Ectodermal cell (in vitro differentiated cells): ENCODE results near the gene PRSS27.
"Not testable (repeated sequence)": the region's sequence is repeated elsewhere in the genome, so short reads cannot be mapped to it uniquely, and the experiment has no call there.

ENCODE experiments used
- H3K27ac ChIP-seq: 2 replicates; pipeline ENCODE4 v1.7.0; 2013; ENCODE audit warnings: mild to moderate bottlenecking, low read depth, low read length; ENCODE audit not compliant: insufficient read depth, poor library complexity, severe bottlenecking
- H3K27me3 ChIP-seq: 2 replicates; pipeline ENCODE4 v1.7.0; 2013; ENCODE audit warnings: mild to moderate bottlenecking, low read length; ENCODE audit not compliant: insufficient read depth, control insufficient read depth, poor library complexity, severe bottlenecking
- H3K36me3 ChIP-seq: one replicate; pipeline ENCODE4 v1.7.0; 2013; ENCODE audit warnings: low read length; ENCODE audit not compliant: control insufficient read depth, insufficient read depth
- H3K4me1 ChIP-seq: one replicate; pipeline ENCODE4 v1.7.0; 2013; ENCODE audit warnings: low read length; ENCODE audit not compliant: control insufficient read depth, insufficient read depth
- H3K4me3 ChIP-seq: 2 replicates; pipeline ENCODE4 v1.7.0; 2013; ENCODE audit warnings: low read depth, low read length, control low read depth; ENCODE audit not compliant: insufficient read depth
- H3K9me3 ChIP-seq: 2 replicates; pipeline ENCODE4 v1.7.0; 2013; ENCODE audit warnings: mild to moderate bottlenecking, low read length, moderate library complexity; ENCODE audit not compliant: control insufficient read depth
- WGBS, 2 experiments: methylation state at CpG; one replicate each; pipeline ENCODE4 v1.1.7; 2013; ENCODE audit warnings: missing lambda C conversion rate in 2 of 2; 5-methylcytosine and 5-hydroxymethylcytosine counted together

The PRSS27 gene

DNA sequence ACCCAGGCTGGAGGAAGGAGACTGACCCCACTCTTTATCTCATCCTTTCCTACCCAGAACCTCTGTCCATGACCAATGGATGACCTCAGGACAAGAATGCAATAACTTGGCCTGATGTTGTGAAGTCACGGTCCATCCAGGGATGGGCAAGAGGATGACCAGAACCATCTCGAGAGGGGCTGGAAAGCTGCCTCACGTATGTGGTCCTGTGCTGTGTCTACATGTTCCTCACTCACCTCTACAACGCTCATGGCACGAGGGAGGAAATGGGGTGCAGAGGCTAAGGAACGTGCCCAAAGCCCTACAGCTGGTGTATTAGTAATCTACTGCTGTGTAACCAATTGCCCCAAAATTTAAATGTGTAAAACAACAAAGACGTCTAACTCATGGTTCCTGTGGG is 45.0 kb downstream of the PRSS27 start:
- H3K4me1 ChIP-seq = no peaks in the 10 kb centered on the region
- H3K9me3 ChIP-seq = no peaks in the 10 kb centered on the region
- no peak overlapping the region for H3K27ac ChIP-seq
- H3K4me3 ChIP-seq = no peak overlapping the region
- WGBS, 2 experiments = 85 to 86% methylated on average over 7 of the region's 7 CpGs
- no peaks in the 10 kb centered on the region for H3K27me3 ChIP-seq
- no peaks in the 10 kb centered on the region for H3K36me3 ChIP-seq

DNA sequence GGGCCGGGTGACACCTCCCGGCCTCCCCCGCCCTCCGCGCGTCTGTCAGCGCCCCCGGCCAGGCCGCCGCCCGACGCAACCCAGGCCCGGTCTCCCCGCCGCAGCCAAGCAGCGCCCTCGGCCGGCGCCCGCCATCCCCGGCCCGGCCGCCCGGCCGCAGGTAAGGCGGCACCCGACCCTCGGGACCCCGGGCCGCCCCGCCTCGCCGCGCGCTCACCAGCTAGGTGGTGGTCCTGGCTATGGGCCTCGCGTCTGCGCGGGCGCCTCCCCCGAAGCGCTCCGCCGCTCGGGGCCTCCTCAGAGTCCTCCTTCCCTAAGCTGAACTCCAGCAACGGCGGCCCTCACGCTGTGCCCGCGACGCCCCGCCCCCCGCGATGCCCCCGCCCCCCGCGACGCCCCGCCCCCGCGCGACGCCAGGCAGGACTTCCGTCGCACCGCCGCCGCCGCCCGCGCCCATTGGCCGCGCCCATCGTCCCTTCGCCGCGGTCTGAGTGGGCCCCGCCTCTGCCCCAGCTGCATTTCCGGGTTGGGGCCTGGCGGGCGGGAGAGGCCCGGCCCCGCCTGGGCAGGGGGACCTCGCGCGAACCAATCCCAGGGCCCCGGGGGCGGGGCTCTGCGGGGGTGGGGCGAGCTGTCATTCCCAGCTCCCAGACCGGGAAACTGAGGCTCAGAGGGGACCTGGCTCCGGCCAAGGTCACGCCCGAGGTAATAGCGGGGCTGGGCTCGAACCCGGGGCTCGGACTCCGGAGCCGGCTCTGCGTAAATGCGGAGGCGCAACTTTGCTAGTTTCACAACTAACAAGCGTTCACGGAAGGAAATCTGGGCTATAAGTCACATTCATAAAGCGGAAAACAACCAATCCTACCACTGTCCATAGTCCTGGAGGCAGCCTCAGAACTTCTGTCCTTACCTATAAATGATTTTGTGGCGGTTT is 46.7 kb downstream of the PRSS27 start:
- H3K4me3 ChIP-seq = peak overlapping the region; percentile 49
- 2% methylated on average over 107 of the region's 107 CpGs for WGBS, 2 experiments
- H3K9me3 ChIP-seq = no peaks in the 10 kb centered on the region
- H3K4me1 ChIP-seq = no peaks in the 10 kb centered on the region
- H3K27me3 ChIP-seq = no peaks in the 10 kb centered on the region
- no peak overlapping the region for H3K27ac ChIP-seq
- no peaks in the 10 kb centered on the region for H3K36me3 ChIP-seq

DNA sequence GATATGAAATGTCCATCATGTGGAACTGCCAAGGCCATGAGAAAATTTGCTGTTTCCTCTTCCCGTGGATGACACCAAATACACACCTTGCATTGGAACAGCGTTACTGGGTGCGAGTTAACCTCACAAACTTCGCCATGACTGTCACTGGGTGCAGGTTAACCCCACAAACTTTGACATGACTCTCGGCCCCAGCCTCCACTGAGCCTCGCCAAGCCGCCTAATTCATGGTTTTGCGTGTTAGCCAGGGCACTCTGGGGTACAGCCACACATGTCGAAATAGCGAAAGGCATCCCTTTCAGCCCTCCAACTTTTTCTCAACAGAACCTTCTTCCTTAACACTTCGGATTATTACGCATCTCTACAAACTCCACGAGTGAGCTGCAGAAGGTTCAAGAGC is 48.3 kb downstream of the PRSS27 start:
- H3K9me3 ChIP-seq = no peaks in the 10 kb centered on the region
- H3K36me3 ChIP-seq = no peaks in the 10 kb centered on the region
- whole genome bisulfite sequencing, 2 experiments = 93 to 94% methylated on average over 13 of the region's 13 CpGs

DNA sequence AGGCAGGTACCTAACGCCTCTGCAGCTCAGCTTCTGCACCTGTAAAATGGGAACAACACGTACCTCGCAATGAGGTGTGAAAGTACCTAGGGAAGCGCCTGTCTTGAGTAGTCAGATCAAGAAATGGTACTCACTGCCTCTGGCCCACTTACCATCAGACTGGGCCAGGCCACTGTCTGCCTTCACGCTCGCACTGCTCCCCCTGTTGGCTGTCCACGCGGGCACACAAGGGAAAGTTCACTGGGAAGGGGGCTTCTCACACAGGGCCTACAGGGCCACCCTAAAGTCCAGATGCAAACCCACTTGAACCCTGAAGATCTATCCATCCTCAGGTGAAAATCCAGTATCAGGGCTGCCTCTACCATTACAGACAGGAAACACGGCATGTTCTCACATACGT is 48.8 kb downstream of the PRSS27 start:
- H3K27me3 ChIP-seq, H3K4me3 ChIP-seq, H3K36me3 ChIP-seq, H3K27ac ChIP-seq, H3K9me3 ChIP-seq, H3K4me1 ChIP-seq: not testable (repeated sequence)
- WGBS, 2 experiments = 73 to 74% methylated on average over 10 of the region's 10 CpGs

More for the DNA sequence above, 48.3 kb downstream of the PRSS27 start:
- Histone ChIP-seq H3K27ac (no peak overlapping the region), H3K4me1 (no peaks in the 10 kb centered on the region), H3K4me3 (no peak overlapping the region), H3K27me3 (no peaks in the 10 kb centered on the region)

DNA sequence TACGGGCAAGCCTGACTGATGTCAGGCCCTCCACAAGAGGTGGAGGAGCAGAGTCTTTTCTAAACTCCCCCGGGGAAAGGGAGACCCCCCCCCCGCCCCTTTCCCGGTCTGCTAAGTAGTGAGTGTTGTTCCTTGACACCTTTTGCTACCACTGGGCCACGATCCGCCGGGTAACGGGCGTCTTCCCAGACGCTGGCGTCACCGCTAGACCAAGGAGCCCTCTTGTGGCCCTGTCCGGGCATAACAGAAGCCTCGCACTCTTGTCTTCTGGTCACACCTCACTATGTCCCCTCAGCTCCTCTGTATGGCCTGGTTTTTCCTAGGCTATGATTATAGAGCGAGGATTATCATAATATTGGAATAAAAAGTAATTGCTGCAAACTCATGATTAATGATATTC is 50.0 kb downstream of the PRSS27 start:
- not testable (repeated sequence) for H3K9me3 ChIP-seq, H3K27me3 ChIP-seq, H3K4me1 ChIP-seq, H3K27ac ChIP-seq, H3K4me3 ChIP-seq, H3K36me3 ChIP-seq
- WGBS, 2 experiments = 16 to 19% methylated on average over 14 of the region's 15 CpGs

DNA sequence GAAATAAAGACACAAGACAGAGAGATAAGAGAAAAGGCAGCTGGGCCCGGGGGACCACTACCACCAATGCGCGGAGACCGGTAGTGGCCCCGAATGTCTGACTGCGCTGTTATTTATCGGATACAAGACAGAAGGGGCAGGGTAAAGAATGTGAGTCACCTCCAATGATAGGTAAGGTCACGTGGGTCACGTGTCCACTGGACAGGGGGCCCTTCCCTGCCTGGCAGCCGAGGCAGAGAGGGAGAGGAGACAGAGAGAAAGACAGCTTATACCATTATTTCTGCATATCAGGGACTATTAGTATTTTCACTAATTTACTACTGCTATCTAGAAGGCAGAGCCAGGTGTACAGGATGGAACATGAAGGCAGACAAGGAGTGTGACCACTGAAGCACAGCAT is 50.4 kb downstream of the PRSS27 start:
- H3K36me3 ChIP-seq, H3K27ac ChIP-seq, H3K4me3 ChIP-seq, H3K9me3 ChIP-seq, H3K27me3 ChIP-seq, H3K4me1 ChIP-seq: not testable (repeated sequence)
- WGBS, 2 experiments = 94 to 96% methylated on average over 9 of the region's 10 CpGs

DNA sequence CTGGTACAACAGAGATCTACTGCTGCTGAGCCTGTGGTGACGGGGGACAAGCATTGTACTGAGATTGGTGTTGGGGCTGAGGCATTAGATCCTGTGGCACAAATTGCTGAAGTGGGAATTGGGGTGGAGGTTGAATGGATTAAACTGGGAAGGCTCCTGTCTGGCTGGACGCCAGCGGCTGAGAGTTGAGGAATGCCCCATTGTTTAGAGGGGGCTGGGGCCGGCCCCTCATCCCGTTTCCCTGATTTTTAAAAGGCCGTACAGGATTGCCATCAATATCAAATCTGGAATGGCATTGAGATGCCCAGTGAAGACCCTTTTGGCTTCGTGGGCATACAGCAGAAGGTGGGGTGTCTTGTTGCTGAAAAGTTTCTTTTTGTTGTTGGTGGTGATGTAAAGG is 53.4 kb downstream of the PRSS27 start:
- WGBS, 2 experiments = 88 to 89% methylated on average over 7 of the region's 7 CpGs
- H3K27ac ChIP-seq, H3K4me3 ChIP-seq: not testable (repeated sequence)

DNA sequence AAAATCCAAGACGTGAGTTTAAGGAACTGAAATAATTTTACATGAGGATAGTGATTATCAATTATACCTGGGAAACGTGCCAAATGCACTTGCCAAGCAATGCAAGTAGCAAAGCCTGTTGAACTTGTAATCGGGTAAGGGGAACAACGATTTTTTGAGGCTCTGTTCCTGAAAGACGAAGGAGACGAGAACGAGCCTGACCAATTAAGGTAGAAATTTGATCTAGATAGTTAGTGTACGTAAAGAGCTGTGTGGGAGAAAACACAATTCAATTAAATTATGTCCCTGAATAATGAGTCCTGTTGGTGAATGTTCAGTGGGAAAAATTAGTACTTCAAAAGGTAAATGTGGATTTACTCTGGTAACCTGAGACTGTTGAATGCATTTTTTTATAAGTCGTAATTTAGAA is 55.4 kb downstream of the PRSS27 start:
- Histone ChIP-seq H3K27me3 (no peaks in the 10 kb centered on the region), H3K4me3 (no peak overlapping the region), H3K36me3 (no peaks in the 10 kb centered on the region), H3K27ac (no peak overlapping the region), H3K9me3 (no peaks in the 10 kb centered on the region), H3K4me1 (no peaks in the 10 kb centered on the region)
- 91 to 95% methylated on average over 9 of the region's 9 CpGs for WGBS, 2 experiments

More for the DNA sequence above, 53.4 kb downstream of the PRSS27 start:
- H3K4me1 ChIP-seq, H3K9me3 ChIP-seq, H3K27me3 ChIP-seq, H3K36me3 ChIP-seq: not testable (repeated sequence)

DNA sequence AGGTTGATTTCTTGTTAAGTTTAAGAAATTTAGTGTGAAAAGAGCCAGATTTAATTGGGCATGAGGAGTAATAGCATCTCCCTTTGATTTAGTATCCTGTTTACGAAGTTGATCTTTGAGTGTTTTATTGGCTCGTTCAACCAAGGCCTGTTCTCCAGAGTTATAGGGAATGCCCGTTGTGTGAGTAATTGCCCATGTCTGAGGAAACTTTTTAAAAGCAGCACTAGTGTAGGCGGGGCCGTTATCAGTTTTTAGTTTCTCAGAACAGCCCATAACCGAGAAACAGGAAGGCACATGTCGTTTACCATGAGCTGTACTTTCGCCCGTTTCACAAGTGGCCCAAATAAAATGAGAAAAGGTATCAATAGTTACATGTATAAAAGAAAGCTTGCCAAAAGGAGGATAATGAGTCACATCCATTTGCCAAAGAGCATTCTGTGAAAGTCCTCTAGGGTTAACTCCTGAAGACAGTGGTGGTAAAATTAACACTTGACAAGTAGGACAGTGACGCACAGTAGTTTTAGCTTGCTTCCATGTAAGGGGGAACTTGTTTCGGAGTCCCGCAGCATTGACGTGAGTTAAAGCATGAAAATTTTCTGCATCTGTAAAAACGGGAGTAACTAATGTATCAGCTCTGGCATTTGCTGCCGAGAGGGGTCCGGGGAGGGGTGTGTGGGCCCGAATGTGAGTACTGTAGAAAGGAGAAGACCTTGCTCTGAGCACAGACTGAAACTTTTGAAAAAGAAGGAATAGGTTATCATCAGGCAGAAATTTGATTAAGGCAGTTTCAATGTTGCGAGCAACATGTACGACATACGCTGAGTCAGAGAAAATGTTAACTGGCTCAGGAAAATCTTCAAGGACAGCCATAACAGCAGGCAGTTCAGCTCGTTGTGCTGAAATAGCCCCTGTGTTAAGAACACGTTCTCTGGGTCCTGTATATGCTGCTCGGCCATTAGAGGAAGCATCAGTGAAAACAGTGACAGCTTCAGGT is 56.2 kb downstream of the PRSS27 start:
- Histone ChIP-seq H3K4me1 (no peaks in the 10 kb centered on the region), H3K36me3 (no peaks in the 10 kb centered on the region), H3K4me3 (no peak overlapping the region), H3K27ac (no peak overlapping the region), H3K9me3 (no peaks in the 10 kb centered on the region), H3K27me3 (no peaks in the 10 kb centered on the region)
- 88 to 90% methylated on average over 23 of the region's 23 CpGs for WGBS, 2 experiments
